Mesenchymal stem cell (in vitro differentiated cells and primary cell): ENCODE data around the gene ZMPSTE24.

Experiments
- DNase-seq: peaks from one replicate; pipeline ENCODE4 v3.0.0-alpha.2; 2013
- H2AFZ ChIP-seq: one replicate; pipeline ENCODE4 v1.6.1; 2013; ENCODE audit warnings: low read depth, mild to moderate bottlenecking, control low read depth, inconsistent platforms, low read length, moderate library complexity
- H2AK5ac ChIP-seq: 2 replicates; pipeline ENCODE4 v1.6.1; 2013; ENCODE audit warnings: low read length, moderate library complexity, mild to moderate bottlenecking, inconsistent platforms; ENCODE audit not compliant: severe bottlenecking
- H2BK120ac ChIP-seq: one replicate; pipeline ENCODE4 v1.6.1; 2013; ENCODE audit warnings: low read depth, mild to moderate bottlenecking, inconsistent platforms, low read length, moderate library complexity
- H2BK12ac ChIP-seq, 2 experiments: one replicate each; pipeline ENCODE4 v1.6.1; 2013; ENCODE audit warnings: inconsistent platforms in 2 of 2, low read length in 2 of 2, mild to moderate bottlenecking in 2 of 2, moderate library complexity in 2 of 2, control low read depth in 1 of 2
- H2BK15ac ChIP-seq: one replicate; pipeline ENCODE4 v1.6.1; 2013; ENCODE audit warnings: mild to moderate bottlenecking, low read depth, inconsistent platforms; ENCODE audit not compliant: poor library complexity, severe bottlenecking
- H2BK5ac ChIP-seq: 2 replicates; pipeline ENCODE4 v1.6.1; 2013; ENCODE audit warnings: low read depth, mild to moderate bottlenecking, low read length, control low read depth, inconsistent platforms; ENCODE audit not compliant: poor library complexity, severe bottlenecking
- H3K14ac ChIP-seq, 2 experiments: one replicate each; pipeline ENCODE4 v1.6.1; 2013; ENCODE audit warnings: inconsistent platforms in 2 of 2, low read length in 2 of 2, control low read depth in 1 of 2, mild to moderate bottlenecking in 1 of 2, moderate library complexity in 1 of 2
- H3K18ac ChIP-seq, 2 experiments: one replicate each; pipeline ENCODE4 v1.6.1; 2013; ENCODE audit warnings: inconsistent platforms in 2 of 2, low read length in 2 of 2, control low read depth in 1 of 2, low read depth in 1 of 2, mild to moderate bottlenecking in 1 of 2
- H3K23ac ChIP-seq, 2 experiments: one replicate each; pipeline ENCODE4 v1.6.1; 2013; ENCODE audit warnings: inconsistent platforms in 2 of 2, low read length in 2 of 2, mild to moderate bottlenecking in 2 of 2, moderate library complexity in 2 of 2, control low read depth in 1 of 2
- H3K27ac ChIP-seq: 2 replicates; pipeline ENCODE4 v1.5.1; 2013; ENCODE audit warnings: mild to moderate bottlenecking, moderate library complexity, low read length, control low read depth, inconsistent platforms; ENCODE audit not compliant: poor library complexity, severe bottlenecking
- H3K27me3 ChIP-seq, 2 experiments: 2 replicates each; pipeline versions ENCODE4 v1.6.1 to v1.7.0; 2013; ENCODE audit warnings: low read length in 2 of 2, mild to moderate bottlenecking in 2 of 2, moderate library complexity in 2 of 2, control low read depth in 1 of 2, inconsistent platforms in 1 of 2; ENCODE audit not compliant: control insufficient read depth in 1 of 2, insufficient read depth in 1 of 2
- H3K36me3 ChIP-seq, 2 experiments: 2 replicates each; pipeline versions ENCODE4 v1.6.1 to v1.7.0; 2013; ENCODE audit warnings: low read length in 2 of 2, control low read depth in 1 of 2, inconsistent platforms in 1 of 2, low read depth in 1 of 2, mild to moderate bottlenecking in 1 of 2; ENCODE audit not compliant: insufficient read depth in 2 of 2, control insufficient read depth in 1 of 2
- H3K4ac ChIP-seq, 2 experiments: one replicate each; pipeline ENCODE4 v1.6.1; 2013; ENCODE audit warnings: inconsistent platforms in 2 of 2, low read length in 2 of 2, mild to moderate bottlenecking in 2 of 2, moderate library complexity in 2 of 2, control low read depth in 1 of 2, low read depth in 1 of 2
- H3K4me1 ChIP-seq: 2 replicates; pipeline ENCODE4 v1.6.1; 2013; ENCODE audit warnings: low read depth, low read length, control low read depth; ENCODE audit not compliant: control insufficient read depth, insufficient read depth
- H3K4me2 ChIP-seq: 2 replicates; pipeline ENCODE4 v1.6.1; 2013; ENCODE audit warnings: low read length, mild to moderate bottlenecking, inconsistent platforms; ENCODE audit not compliant: poor library complexity, severe bottlenecking
- H3K4me3 ChIP-seq, 2 experiments: 2 replicates each; pipeline versions ENCODE4 v1.5.1 to v1.7.0; 2013; ENCODE audit warnings: low read length in 2 of 2, mild to moderate bottlenecking in 2 of 2, control low read depth in 1 of 2, low read depth in 1 of 2; ENCODE audit not compliant: insufficient read depth in 1 of 2
- H3K79me1 ChIP-seq: replicated peaks from 2 replicates; pipeline ENCODE4 v1.6.1; 2013; ENCODE audit warnings: mild to moderate bottlenecking, control low read depth, low read length, inconsistent platforms; ENCODE audit not compliant: poor library complexity, severe bottlenecking
- H3K9ac ChIP-seq: 2 replicates; pipeline ENCODE4 v1.7.0; 2013; ENCODE audit warnings: mild to moderate bottlenecking, low read length, moderate library complexity
- H3K9me3 ChIP-seq: 2 replicates; pipeline ENCODE4 v1.7.0; 2013; ENCODE audit warnings: mild to moderate bottlenecking, low read length; ENCODE audit not compliant: control insufficient read depth
- H4K8ac ChIP-seq: one replicate; pipeline ENCODE4 v1.6.1; 2013; ENCODE audit warnings: inconsistent platforms, mild to moderate bottlenecking, low read length, moderate library complexity
- H4K91ac ChIP-seq: one replicate; pipeline ENCODE4 v1.6.1; 2013; ENCODE audit warnings: mild to moderate bottlenecking, low read length, inconsistent platforms
- WGBS: methylation state at CpG from one replicate; pipeline ENCODE4 v1.1.7; 2013; ENCODE audit warnings: mixed read lengths; 5-methylcytosine and 5-hydroxymethylcytosine counted together

The ZMPSTE24 gene

DNA sequence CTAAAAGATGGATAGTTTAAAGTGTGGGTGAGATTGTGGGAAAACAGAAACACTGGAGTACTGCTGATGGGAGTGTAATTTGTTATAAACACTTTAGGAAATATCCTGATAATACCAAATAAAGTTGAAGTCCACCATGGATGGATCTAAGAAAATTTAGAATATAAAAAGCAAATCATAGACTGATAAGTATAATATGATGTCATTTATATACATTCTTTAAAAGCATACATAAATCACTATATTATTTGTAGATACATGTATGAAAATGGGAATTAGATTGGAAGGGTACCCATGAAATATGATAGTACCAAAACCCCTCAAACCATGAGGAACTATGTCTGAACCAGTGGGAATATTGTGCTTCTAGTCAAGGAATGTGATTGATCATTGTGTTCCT, 7.9 kb downstream of the ZMPSTE24 start:
- no peak overlapping the region for H3K18ac ChIP-seq
- H2BK12ac ChIP-seq = no peak overlapping the region
- H3K9me3 ChIP-seq = no peaks in the 10 kb centered on the region
- H3K9ac ChIP-seq = peak overlapping the region; percentile 89
- no peak overlapping the region for H3K27ac ChIP-seq
- H2AFZ ChIP-seq = no peak overlapping the region
- no peaks in the 10 kb centered on the region for H3K27me3 ChIP-seq
- H2BK5ac ChIP-seq = no peak overlapping the region
- H4K91ac ChIP-seq = no peak overlapping the region
- no peak overlapping the region for H3K14ac ChIP-seq
- peaks cover 2% of the 10 kb centered on the region for H3K4me1 ChIP-seq
- DNase-seq = no peak
- H3K79me1 ChIP-seq = peaks cover 23% of the 10 kb centered on the region
- H2BK120ac ChIP-seq = no peak overlapping the region
- H3K4me2 ChIP-seq = no peak overlapping the region
- H3K4me3 ChIP-seq = no peak overlapping the region
- no peak overlapping the region for H4K8ac ChIP-seq
- no peak overlapping the region for H2AK5ac ChIP-seq
- H3K4ac ChIP-seq = no peak overlapping the region
- H2BK15ac ChIP-seq = no peak overlapping the region
- H3K23ac ChIP-seq = no peak overlapping the region
- peaks cover 21 to 82% of the 10 kb centered on the region in 2 experiments for H3K36me3 ChIP-seq

DNA sequence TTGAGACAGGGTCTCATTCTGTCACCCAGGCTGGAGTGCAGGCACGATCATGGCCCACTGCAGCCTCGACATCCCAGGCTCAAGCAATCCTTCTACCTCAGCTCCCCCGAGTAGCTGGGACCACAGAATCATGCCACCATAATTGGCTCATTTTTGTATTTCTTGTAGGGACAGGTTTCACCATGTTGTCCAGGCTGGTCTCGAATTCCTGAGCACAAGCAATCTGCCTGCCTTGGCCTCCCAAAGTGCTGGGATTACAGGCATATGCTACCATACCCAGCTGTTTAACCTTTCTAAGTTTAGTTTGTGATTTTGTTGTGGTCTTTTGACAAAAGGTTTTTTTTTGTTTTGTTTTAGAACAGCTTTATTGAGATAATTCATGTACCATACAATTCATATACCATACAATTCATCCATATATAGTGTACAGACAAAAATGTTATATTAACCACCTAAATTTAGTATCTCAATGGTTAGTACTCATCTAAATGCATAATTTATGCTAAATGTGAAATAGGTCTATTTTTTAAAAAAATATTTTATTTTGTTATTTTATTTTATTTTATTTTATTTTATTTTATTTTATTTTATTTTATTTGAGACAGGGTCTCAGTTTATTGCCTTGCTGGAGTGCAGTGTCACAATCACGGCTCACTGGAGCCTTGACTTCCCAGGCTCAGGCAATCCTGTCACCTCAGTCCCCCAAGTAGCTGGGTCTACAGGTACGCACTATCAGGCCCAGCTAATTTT, 8.9 kb downstream of the ZMPSTE24 start:
- H4K8ac ChIP-seq = no peak overlapping the region
- H3K4me2 ChIP-seq = no peak overlapping the region
- no peak overlapping the region for H3K18ac ChIP-seq

GRCh38 chr1:40267767-40268187, 9.7 kb downstream of the ZMPSTE24 start:
- Histone ChIP-seq H2AK5ac (no peak overlapping the region), H2AFZ (no peak overlapping the region), H3K23ac (no peak overlapping the region), H3K79me1 (peaks cover 21% of the 10 kb centered on the region), H2BK15ac (no peak overlapping the region), H2BK5ac (no peak overlapping the region), H3K27ac (no peak overlapping the region), H3K4me3 (no peak overlapping the region), H4K91ac (no peak overlapping the region), H3K9ac (peak overlapping the region; percentile 95), H2BK12ac (no peak overlapping the region), H4K8ac (no peak overlapping the region), H3K4ac (no peak overlapping the region), H3K9me3 (no peaks in the 10 kb centered on the region), H3K14ac (no peak overlapping the region), H3K18ac (no peak overlapping the region), H3K27me3 (no peaks in the 10 kb centered on the region), H3K36me3 (peaks cover 15 to 82% of the 10 kb centered on the region in 2 experiments), H3K4me2 (no peak overlapping the region), H2BK120ac (no peak overlapping the region), H3K4me1 (peaks cover 2% of the 10 kb centered on the region)
- DNase-seq = peak; percentile 74
- WGBS = 95% methylated on average over 2 of the region's 2 CpGs

More for the DNA sequence above, 8.9 kb downstream of the ZMPSTE24 start:
- Histone ChIP-seq H3K14ac (no peak overlapping the region), H3K4ac (no peak overlapping the region), H2BK15ac (no peak overlapping the region), H2BK120ac (peak overlapping the region; percentile 19), H2BK5ac (no peak overlapping the region), H3K27ac (no peak overlapping the region), H3K36me3 (peaks cover 15 to 82% of the 10 kb centered on the region in 2 experiments), H2AK5ac (no peak overlapping the region), H3K9me3 (no peaks in the 10 kb centered on the region), H3K4me3 (peak overlapping the region in 1 of 2 experiments; percentile 15), H3K79me1 (peaks cover 22% of the 10 kb centered on the region), H4K91ac (no peak overlapping the region), H2BK12ac (no peak overlapping the region), H3K9ac (peak overlapping the region; percentile 89), H3K27me3 (no peaks in the 10 kb centered on the region), H2AFZ (no peak overlapping the region), H3K4me1 (peaks cover 2% of the 10 kb centered on the region), H3K23ac (no peak overlapping the region)
- no peak for DNase-seq
- over 99% methylated on average over 6 of the region's 6 CpGs for WGBS

GRCh38 chr1:40268211-40268610, 10.2 kb downstream of the ZMPSTE24 start:
- Histone ChIP-seq H3K14ac (no peak overlapping the region), H2AK5ac (no peak overlapping the region), H3K4me1 (peaks cover 4% of the 10 kb centered on the region), H2BK5ac (no peak overlapping the region), H3K23ac (no peak overlapping the region), H3K9me3 (no peaks in the 10 kb centered on the region), H3K4me3 (no peak overlapping the region), H3K27me3 (no peaks in the 10 kb centered on the region), H3K36me3 (peaks cover 15 to 81% of the 10 kb centered on the region in 2 experiments), H2BK12ac (no peak overlapping the region), H4K91ac (no peak overlapping the region), H3K18ac (no peak overlapping the region), H2BK120ac (no peak overlapping the region), H2BK15ac (no peak overlapping the region), H3K9ac (peak overlapping the region; percentile 95), H3K4ac (no peak overlapping the region), H3K79me1 (peaks cover 21% of the 10 kb centered on the region), H4K8ac (no peak overlapping the region), H3K4me2 (no peak overlapping the region), H3K27ac (no peak overlapping the region), H2AFZ (no peak overlapping the region)
- DNase-seq = no peak
